Left ventricle myocardium superior (tissue), 1 donor: ENCODE data around the gene PATL1. TPM values are rescaled to one million over a fixed set of nuclear protein-coding genes. Genes with fewer than 3 reads are reported as not detected.

Experiments
- microRNA-seq: library from miRNA; unstranded; fragments of <30 nt; microRNA quantifications from one replicate; pipeline ENCODE4 v1.2.0, GENCODE V29; 2020; ENCODE audit warnings: borderline number of aligned reads
- total RNA-seq: library from RNA; stranded (reverse); fragmentation: NEBNext Ultra II Directional; extraction: Animal tissue kit (Norgen Biotek cat#: 25700); gene quantifications from one replicate; pipeline ENCODE4 v1.2.1, GENCODE V29; 2021
- donor health status: DM: no; HTN: yes; CAD: no; lungs with severe emphysema.

PATL1 gene
- total RNA-seq, 1 donor from 2014 or later, result 24.5 TPM

Small RNA genes within 50 kb of the gene (microRNA-seq; reads per million reads assigned to microRNA genes)
- not detected for gene MIR3162

Other genes with a start within 250 kb of the PATL1 start
- not detected for gene OR5A2, start 242.6 kb downstream of the PATL1 start, total RNA-seq
- not detected for gene OR5A1, start 232.6 kb downstream of the PATL1 start, total RNA-seq
- gene OR4D6, start 212.1 kb downstream of the PATL1 start, total RNA-seq, result not detected
- not detected for gene OR4D10, start 195.7 kb downstream of the PATL1 start, total RNA-seq
- not detected for gene OR4D11, start 165.5 kb downstream of the PATL1 start, total RNA-seq
- not detected for gene OR4D9, start 157.5 kb downstream of the PATL1 start, total RNA-seq
- 40.9 TPM for gene OSBP, start 53.3 kb downstream of the PATL1 start, total RNA-seq
- not detected for gene OR10V1, start 44.8 kb upstream of the PATL1 start, total RNA-seq
- 8.0 TPM for gene STX3, start 86.3 kb upstream of the PATL1 start, total RNA-seq
- 103 TPM for gene MRPL16, start 141.7 kb upstream of the PATL1 start, total RNA-seq
- not detected for gene CBLIF, start 176.5 kb upstream of the PATL1 start, total RNA-seq
- gene TCN1, start 197.4 kb upstream of the PATL1 start, total RNA-seq, result not detected
- not detected for gene OOSP3, start 209.7 kb upstream of the PATL1 start, total RNA-seq